ENCODE results near the gene FAM98C.

FAM98C gene

GRCh38 chr19:38429811-38430156, 26.9 kb downstream of the FAM98C start:
- no peak for DNase-seq

- DNase-seq, result no peak
Measured at GRCh38 chr19:38430931-38431330, 28.0 kb downstream of the FAM98C start.

GRCh38 chr19:38433268-38433733, 30.4 kb downstream of the FAM98C start, which contains the start of gene RYR1:
RYR1 (plus strand) TSS chr19:38433691; CDS start chr19:38433830, 139 bp downstream.
- no peak for DNase-seq

GRCh38 chr19:38434549-38435051, 31.7 kb downstream of the FAM98C start:
- DNase-seq, result no peak

- DNase-seq, result no peak
Measured at GRCh38 chr19:38437295-38437694, 34.4 kb downstream of the FAM98C start.

- no peak for DNase-seq
Measured at GRCh38 chr19:38437917-38438316, 35.0 kb downstream of the FAM98C start.

- no peak for DNase-seq
Measured at GRCh38 chr19:38440592-38440991, 37.7 kb downstream of the FAM98C start.

- no peak for DNase-seq
Measured at GRCh38 chr19:38441657-38442348, 38.9 kb downstream of the FAM98C start.

- DNase-seq, result no peak
Measured at GRCh38 chr19:38442736-38443135, 39.8 kb downstream of the FAM98C start.

GRCh38 chr19:38443458-38443999, 40.6 kb downstream of the FAM98C start:
- no peak for DNase-seq

- no peak for DNase-seq
Measured at GRCh38 chr19:38444026-38444425, 41.1 kb downstream of the FAM98C start.

- no peak for DNase-seq
Measured at GRCh38 chr19:38445362-38445761, 42.5 kb downstream of the FAM98C start.

GRCh38 chr19:38448225-38448624, 45.3 kb downstream of the FAM98C start:
- DNase-seq, result no peak

GRCh38 chr19:38449518-38449917, 46.6 kb downstream of the FAM98C start:
- no peak for DNase-seq

- DNase-seq, result no peak
Measured at GRCh38 chr19:38451036-38451435, 48.1 kb downstream of the FAM98C start.

- DNase-seq, result no peak
Measured at GRCh38 chr19:38451629-38452028, 48.7 kb downstream of the FAM98C start.

GRCh38 chr19:38452430-38453366, 49.8 kb downstream of the FAM98C start:
- peak; percentile 71 for DNase-seq

GRCh38 chr19:38453596-38453995, 50.7 kb downstream of the FAM98C start:
- no peak for DNase-seq

GRCh38 chr19:38455031-38455430, 52.1 kb downstream of the FAM98C start:
- no peak for DNase-seq

- no peak for DNase-seq
Measured at GRCh38 chr19:38457202-38457601, 54.3 kb downstream of the FAM98C start.

GRCh38 chr19:38457690-38458405, 55.0 kb downstream of the FAM98C start:
- DNase-seq, result no peak
